ENCODE data around the gene LDLRAD4. TPM values are rescaled to one million over a fixed set of nuclear protein-coding genes. Genes with fewer than 3 reads are reported as not detected.
A peak's percentile ranks its signal among the peaks of the same experiment; 100 is the strongest.

Gene LDLRAD4
- total RNA-seq, 1 donor from 2014 or later = 3.0 TPM

- ATAC-seq = no peak
These were observed 337.9 kb downstream of the LDLRAD4 start for GRCh38 chr18:13556502-13556901.

GRCh38 chr18:13558124-13558523 is 339.6 kb downstream of the LDLRAD4 start:
- peak; percentile 59 for ATAC-seq

- ATAC-seq = no peak
These were observed 340.2 kb downstream of the LDLRAD4 start for GRCh38 chr18:13558790-13559189.

GRCh38 chr18:13559754-13560153 is 341.2 kb downstream of the LDLRAD4 start:
- ATAC-seq = no peak

- ATAC-seq = no peak
These were observed 341.7 kb downstream of the LDLRAD4 start for GRCh38 chr18:13560306-13560705.

GRCh38 chr18:13562494-13563029 is 344.0 kb downstream of the LDLRAD4 start:
- ATAC-seq = no peak

GRCh38 chr18:13563390-13563805 is 344.8 kb downstream of the LDLRAD4 start:
- peak; percentile 42 for ATAC-seq

- no peak for ATAC-seq
These were observed 346.0 kb downstream of the LDLRAD4 start for GRCh38 chr18:13564579-13564978.

GRCh38 chr18:13565228-13565627 is 346.7 kb downstream of the LDLRAD4 start:
- ATAC-seq = no peak

GRCh38 chr18:13566941-13567746 is 348.6 kb downstream of the LDLRAD4 start:
- peak; percentile 27 for ATAC-seq

GRCh38 chr18:13568443-13569392 is 350.2 kb downstream of the LDLRAD4 start:
- no peak for ATAC-seq

GRCh38 chr18:13570216-13570615 is 351.7 kb downstream of the LDLRAD4 start:
- ATAC-seq = no peak

- ATAC-seq = no peak
These were observed 352.4 kb downstream of the LDLRAD4 start for GRCh38 chr18:13570856-13571495.

GRCh38 chr18:13572148-13572547 is 353.6 kb downstream of the LDLRAD4 start:
- no peak for ATAC-seq

GRCh38 chr18:13572721-13573120 is 354.2 kb downstream of the LDLRAD4 start:
- no peak for ATAC-seq

- no peak for ATAC-seq
These were observed 355.2 kb downstream of the LDLRAD4 start for GRCh38 chr18:13573750-13574149.

- no peak for ATAC-seq
These were observed 355.8 kb downstream of the LDLRAD4 start for GRCh38 chr18:13574355-13574754.

- no peak for ATAC-seq
These were observed 356.2 kb downstream of the LDLRAD4 start for GRCh38 chr18:13574761-13575160.

GRCh38 chr18:13576598-13576997 is 358.0 kb downstream of the LDLRAD4 start:
- ATAC-seq = peak; percentile 31

GRCh38 chr18:13577091-13577697 is 358.6 kb downstream of the LDLRAD4 start:
- ATAC-seq = no peak

GRCh38 chr18:13577781-13578180 is 359.2 kb downstream of the LDLRAD4 start:
- no peak for ATAC-seq

GRCh38 chr18:13578400-13578799 is 359.8 kb downstream of the LDLRAD4 start:
- ATAC-seq = no peak

Data from esophagus mucosa (tissue), 1 donor.